ENCODE data around the gene HSPG2.

- TF ChIP-seq CTCF (IDR thresholded peaks at IDR 0.05): no peak
- peak in 1 of 2 donors; percentile 40 for TF ChIP-seq POLR2AphosphoS5 (IDR thresholded peaks at IDR 0.05; ENCODE audit: insufficient read depth in 1 of 2, low read depth in 1 of 2)
Observed at GRCh38 chr1:21956720-21957552, 19.8 kb upstream of the HSPG2 start.
